HG03139 (cell line): ENCODE results near the gene BTBD7.

Experiments used
- ATAC-seq: cut with Tn5 transposase; IDR thresholded peaks from one replicate; pipeline ENCODE4 v1.9.1; 2021; ENCODE audit not compliant: unreplicated experiment

The BTBD7 gene

GRCh38 chr14:93305725-93306418 lies 27.0 kb downstream of the BTBD7 start:
- no peak for ATAC-seq

- ATAC-seq = no peak
These were observed 28.1 kb downstream of the BTBD7 start for GRCh38 chr14:93304771-93305170.

GRCh38 chr14:93303659-93304058 lies 29.2 kb downstream of the BTBD7 start:
- no peak for ATAC-seq

GRCh38 chr14:93302688-93303581 lies 29.9 kb downstream of the BTBD7 start:
- ATAC-seq = no peak

- ATAC-seq = no peak
These were observed 30.9 kb downstream of the BTBD7 start for GRCh38 chr14:93301821-93302447.

- no peak for ATAC-seq
These were observed 33.0 kb downstream of the BTBD7 start for GRCh38 chr14:93299866-93300265.

GRCh38 chr14:93299416-93299815 lies 33.4 kb downstream of the BTBD7 start:
- no peak for ATAC-seq

GRCh38 chr14:93295541-93296220 lies 37.2 kb downstream of the BTBD7 start:
- ATAC-seq = no peak

- no peak for ATAC-seq
These were observed 46.5 kb downstream of the BTBD7 start for GRCh38 chr14:93286212-93286890.

- ATAC-seq = no peak
These were observed 47.8 kb downstream of the BTBD7 start for GRCh38 chr14:93285044-93285443.

GRCh38 chr14:93281937-93282336 lies 50.9 kb downstream of the BTBD7 start:
- no peak for ATAC-seq

- no peak for ATAC-seq
These were observed 52.1 kb downstream of the BTBD7 start for GRCh38 chr14:93280743-93281142.

GRCh38 chr14:93276031-93276716 lies 56.7 kb downstream of the BTBD7 start:
- ATAC-seq = no peak

- no peak for ATAC-seq
These were observed 58.6 kb downstream of the BTBD7 start for GRCh38 chr14:93274055-93274806.

GRCh38 chr14:93271111-93271510 lies 61.7 kb downstream of the BTBD7 start:
- no peak for ATAC-seq

- no peak for ATAC-seq
These were observed 63.3 kb downstream of the BTBD7 start for GRCh38 chr14:93269341-93270068.

- no peak for ATAC-seq
These were observed 64.4 kb downstream of the BTBD7 start for GRCh38 chr14:93268406-93268805.

GRCh38 chr14:93267149-93267711 lies 65.6 kb downstream of the BTBD7 start:
- no peak for ATAC-seq
